NCI-H82 (cell line): ENCODE results near the gene FURIN.
"Not testable (repeated sequence)": the region's sequence is repeated elsewhere in the genome, so short reads cannot be mapped to it uniquely, and the experiment has no call there.

Source experiments
- DNase-seq: peaks from one replicate; lab custom pipeline; 2025; lab: John Stamatoyannopoulos, UW

FURIN gene

GRCh38 chr15:90915216-90915807, 46.9 kb downstream of the FURIN start:
- DNase-seq, result peak; percentile 56

GRCh38 chr15:90915808-90916440, 47.5 kb downstream of the FURIN start:
- no peak for DNase-seq

- no peak for DNase-seq
These were observed 48.1 kb downstream of the FURIN start for GRCh38 chr15:90916461-90916860.

GRCh38 chr15:90917569-90917968, 49.2 kb downstream of the FURIN start:
- DNase-seq, result no peak

- no peak for DNase-seq
These were observed 49.8 kb downstream of the FURIN start for GRCh38 chr15:90918034-90918788.

- no peak for DNase-seq
These were observed 50.4 kb downstream of the FURIN start for GRCh38 chr15:90918835-90919234.

GRCh38 chr15:90921887-90922286, 53.5 kb downstream of the FURIN start:
- DNase-seq, result no peak

GRCh38 chr15:90922712-90923322, 54.4 kb downstream of the FURIN start:
- not testable (repeated sequence) for DNase-seq

- DNase-seq, result peak; percentile 61
These were observed 56.0 kb downstream of the FURIN start for GRCh38 chr15:90924375-90924774.

- not testable (repeated sequence) for DNase-seq
These were observed 58.4 kb downstream of the FURIN start for GRCh38 chr15:90926766-90927165.

- DNase-seq, result not testable (repeated sequence)
These were observed 59.7 kb downstream of the FURIN start for GRCh38 chr15:90928106-90928505.

- no peak for DNase-seq
These were observed 61.0 kb downstream of the FURIN start for GRCh38 chr15:90929246-90930019.

- peak; percentile 35 for DNase-seq
These were observed 62.6 kb downstream of the FURIN start for GRCh38 chr15:90930861-90931574.

GRCh38 chr15:90931575-90931827, 63.1 kb downstream of the FURIN start:
- no peak for DNase-seq

- DNase-seq, result peak; percentile 92
These were observed 63.7 kb downstream of the FURIN start, which contains the start of gene HDDC3 for GRCh38 chr15:90931828-90932659. HDDC3 (minus strand) TSS chr15:90932549; CDS start chr15:90932540, 9 bp downstream.

GRCh38 chr15:90932660-90932991, 64.2 kb downstream of the FURIN start:
- DNase-seq, result no peak
